GM19238 (cell line): ENCODE measurements around the gene ZNF554.
A peak's percentile ranks its signal among the peaks of the same experiment; 100 is the strongest.
"Not testable (repeated sequence)": the region's sequence is repeated elsewhere in the genome, so short reads cannot be mapped to it uniquely, and the experiment has no call there.

ENCODE experiments used
- DNase-seq: peaks from one replicate; pipeline ENCODE4 v3.0.0; 2011; ENCODE audit warnings: low spot score; ENCODE audit not compliant: insufficient read length

Gene ZNF554

GRCh38 chr19:2790557-2791271 is 29.0 kb upstream of the ZNF554 start:
- no peak for DNase-seq

GRCh38 chr19:2791440-2791839 is 28.2 kb upstream of the ZNF554 start:
- DNase-seq: no peak

GRCh38 chr19:2791876-2792275 is 27.8 kb upstream of the ZNF554 start:
- no peak for DNase-seq

- DNase-seq: not testable (repeated sequence)
These were observed 27.0 kb upstream of the ZNF554 start for GRCh38 chr19:2792666-2793065.

- no peak for DNase-seq
These were observed 26.5 kb upstream of the ZNF554 start for GRCh38 chr19:2793126-2793525.

- DNase-seq: no peak
These were observed 26.1 kb upstream of the ZNF554 start for GRCh38 chr19:2793577-2793976.

- DNase-seq: no peak
These were observed 23.6 kb upstream of the ZNF554 start for GRCh38 chr19:2795827-2796658.

GRCh38 chr19:2796659-2797266 is 22.9 kb upstream of the ZNF554 start:
- DNase-seq: no peak

GRCh38 chr19:2797280-2797679 is 22.4 kb upstream of the ZNF554 start:
- no peak for DNase-seq

GRCh38 chr19:2798158-2798685 is 21.4 kb upstream of the ZNF554 start:
- DNase-seq: no peak

- no peak for DNase-seq
These were observed 20.9 kb upstream of the ZNF554 start for GRCh38 chr19:2798733-2799132.

GRCh38 chr19:2799273-2800020 is 20.2 kb upstream of the ZNF554 start:
- DNase-seq: no peak

GRCh38 chr19:2800506-2800905 is 19.2 kb upstream of the ZNF554 start:
- DNase-seq: no peak

- DNase-seq: peak; percentile 2
These were observed 16.8 kb upstream of the ZNF554 start for GRCh38 chr19:2802826-2803225.

- DNase-seq: peak; percentile 1
These were observed 16.0 kb upstream of the ZNF554 start for GRCh38 chr19:2803486-2804155.

- peak; percentile 7 for DNase-seq
These were observed 15.3 kb upstream of the ZNF554 start for GRCh38 chr19:2804156-2805004.

GRCh38 chr19:2805261-2805900 is 14.3 kb upstream of the ZNF554 start:
- DNase-seq: peak; percentile 0

GRCh38 chr19:2805991-2806649 is 13.5 kb upstream of the ZNF554 start:
- peak; percentile 3 for DNase-seq
